Left lung (tissue), 10 donors: ENCODE results near the gene IP6K3. TPM values are rescaled to one million over a fixed set of nuclear protein-coding genes. Genes with fewer than 3 reads are reported as not detected.

Experiments
- ATAC-seq: fragments of 200-7000 bp; cut with Tn5 transposase; one replicate; pipeline ENCODE4 v1.9.1; 2020; ENCODE audit warnings: moderate library complexity
- DNase-seq, 4 donors: peaks; one replicate each; pipeline ENCODE4 v3.0.0-alpha.2; 2013 to 2020
- H3K27ac ChIP-seq, 2 donors: fragments of 200-600 bp; sonication (generic) in 1 of 2; one replicate each; pipeline versions ENCODE4 v1.5.0 to v1.8.0; 2020 to 2021
- H3K27me3 ChIP-seq, 2 donors: fragments of 200-600 bp; sonication (generic) in 1 of 2; one replicate each; pipeline versions ENCODE4 v1.5.0 to v1.8.0; 2020 to 2021
- H3K36me3 ChIP-seq, 2 donors: fragments of 200-600 bp; sonication (generic) in 1 of 2; one replicate each; pipeline versions ENCODE4 v1.5.0 to v1.8.0; 2020 to 2021
- H3K4me1 ChIP-seq, 2 donors: fragments of 200-600 bp; one replicate each; pipeline ENCODE4 v1.8.0; 2021
- H3K4me3 ChIP-seq, 2 donors: fragments of 200-600 bp; sonication (generic) in 1 of 2; one replicate each; pipeline versions ENCODE4 v1.5.0 to v1.8.0; 2020 to 2021; ENCODE audit warnings: mild to moderate bottlenecking in 1 of 2
- H3K9me3 ChIP-seq, 2 donors: fragments of 200-600 bp; sonication (generic) in 1 of 2; one replicate each; pipeline versions ENCODE4 v1.5.0 to v1.8.0; 2020 to 2021
- CTCF ChIP-seq, 2 donors: fragments of 200-600 bp; sonication (generic) in 1 of 2; IDR thresholded peaks; one replicate each; pipeline versions ENCODE4 v1.5.0 to v1.8.0; 2021; ENCODE audit warnings: antibody characterized with exemption in 2 of 2
- intact Hi-C, 2 donors: fragments of 100-400 bp; cut with DNase I; formaldehyde crosslinking; loops; one replicate each; pipeline versions ENCODE4 v1.11.2 to v1.14.2; 2022
- microRNA-seq, 2 donors: library from miRNA; unstranded; fragments of <30 nt; microRNA quantifications; one replicate each; pipeline ENCODE4, GENCODE V29; 2019
- polyA plus RNA-seq, 6 donors: library from polyadenylated mRNA; unstranded; fragments of 120-200 nt; gene quantifications; one replicate each; pipeline ENCODE4 v1.2.1, GENCODE V29; 2013; ENCODE audit not compliant: insufficient read length in 6 of 6
- total RNA-seq, 2 donors: library from RNA; stranded (reverse); fragmentation: NEBNext Ultra II Directional; extraction: Animal tissue kit (Norgen Biotek cat#: 25700); gene quantifications; one replicate each; pipeline ENCODE4 v1.2.1, GENCODE V29; 2021
- donor health status: DM: no; HTN: yes; CAD: no.
- donor health status: DM: no; HTN: no; CAD: no.

The IP6K3 gene
- total and polyA plus RNA-seq, 8 donors = 0.87 to 5.4 (median 3.3) TPM

DNA sequence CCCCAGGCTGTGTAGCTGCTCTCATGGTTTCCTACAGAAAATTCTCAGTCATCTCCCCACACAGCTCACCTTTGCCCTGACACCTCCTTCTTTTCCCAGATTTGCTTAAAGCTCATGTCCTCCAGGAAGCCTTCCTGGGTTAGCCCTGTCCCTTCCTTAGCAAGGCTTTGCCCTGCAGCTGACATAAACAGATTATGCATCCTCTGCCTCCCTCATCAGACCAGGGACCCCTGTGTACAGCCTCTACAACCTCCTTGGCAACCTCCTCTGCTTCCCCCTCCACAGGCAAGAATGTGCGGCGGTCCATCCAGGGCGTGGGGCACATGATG, 75.0 kb downstream of the IP6K3 start:
- DNase-seq = no peak
- H3K4me1 ChIP-seq = peaks cover 0 to 8% of the 10 kb centered on the region in 2 donors
- peaks cover 0 to 97% of the 10 kb centered on the region in 2 donors for H3K36me3 ChIP-seq
- H3K27ac ChIP-seq = no peak overlapping the region
- no peak for ATAC-seq
- no peaks in the 10 kb centered on the region for H3K27me3 ChIP-seq
- H3K4me3 ChIP-seq = no peak overlapping the region
- intact Hi-C loops = no loop called here
- no peak for TF ChIP-seq CTCF (IDR thresholded peaks at IDR 0.05)
- H3K9me3 ChIP-seq = no peaks in the 10 kb centered on the region

Small RNA genes within 50 kb of the gene (microRNA-seq; reads per million reads assigned to microRNA genes)
- 6.5 to 9.6 reads per million in 2 donors for gene MIR3934

Other genes with a start within 250 kb of the IP6K3 start
- 10 to 100 TPM; 26.5 to 27.0 TPM for gene BAK1, start 166.6 kb downstream of the IP6K3 start, total RNA-seq
- 10 to 100 TPM; 13.1 to 19.3 (median 17.9) TPM for gene BAK1, start 166.6 kb downstream of the IP6K3 start, polyA plus RNA-seq
- 100 to 1,000 TPM; 107 to 147 TPM for gene ITPR3, start 125.6 kb downstream of the IP6K3 start, total RNA-seq
- 10 to 100 TPM; 70.8 to 99.0 (median 90.0) TPM for gene ITPR3, start 125.6 kb downstream of the IP6K3 start, polyA plus RNA-seq
- 10 to 100 TPM; 60.3 to 73.7 TPM for gene UQCC2, start 35.2 kb downstream of the IP6K3 start, total RNA-seq
- 10 to 100 TPM; 54.4 to 83.1 (median 59.8) TPM for gene UQCC2, start 35.2 kb downstream of the IP6K3 start, polyA plus RNA-seq
- 10 to 100 TPM; 47.9 to 57.7 TPM for gene LEMD2, start 42.2 kb upstream of the IP6K3 start, total RNA-seq
- gene LEMD2, start 42.2 kb upstream of the IP6K3 start, polyA plus RNA-seq = 10 to 100 TPM; 68.5 to 80.7 (median 70.5) TPM
- not detected for gene MLN, start 57.1 kb upstream of the IP6K3 start, total RNA-seq
- under 1 TPM in 1 of 6 donors, not detected in 5; 0.28 TPM for gene MLN, start 57.1 kb upstream of the IP6K3 start, polyA plus RNA-seq